Thyroid gland (tissue), 4 donors: ENCODE measurements around the gene DENND4A.
A peak's percentile ranks its signal among the peaks of the same experiment; 100 is the strongest.

Source experiments
- POLR2A ChIP-seq, 2 donors: fragments of 450-650 bp; IDR thresholded peaks; one replicate each; pipeline ENCODE4 v1.6.1; 2017; ENCODE audit warnings: antibody characterized with exemption in 2 of 2, mild to moderate bottlenecking in 2 of 2, moderate library complexity in 1 of 2
- TF ChIP-seq, protein P1 (sequence below), 6 experiments: fragments of 200-600 bp in 3 of 6; fragments of 450-650 bp in 3 of 6; sonication (generic) in 3 of 6; IDR thresholded peaks; one replicate each; pipeline ENCODE4 v1.5.1; 2016 to 2019; ENCODE audit warnings: antibody characterized with exemption in 6 of 6, mild to moderate bottlenecking in 2 of 6, inconsistent platforms in 1 of 6, moderate library complexity in 1 of 6

DNA sequence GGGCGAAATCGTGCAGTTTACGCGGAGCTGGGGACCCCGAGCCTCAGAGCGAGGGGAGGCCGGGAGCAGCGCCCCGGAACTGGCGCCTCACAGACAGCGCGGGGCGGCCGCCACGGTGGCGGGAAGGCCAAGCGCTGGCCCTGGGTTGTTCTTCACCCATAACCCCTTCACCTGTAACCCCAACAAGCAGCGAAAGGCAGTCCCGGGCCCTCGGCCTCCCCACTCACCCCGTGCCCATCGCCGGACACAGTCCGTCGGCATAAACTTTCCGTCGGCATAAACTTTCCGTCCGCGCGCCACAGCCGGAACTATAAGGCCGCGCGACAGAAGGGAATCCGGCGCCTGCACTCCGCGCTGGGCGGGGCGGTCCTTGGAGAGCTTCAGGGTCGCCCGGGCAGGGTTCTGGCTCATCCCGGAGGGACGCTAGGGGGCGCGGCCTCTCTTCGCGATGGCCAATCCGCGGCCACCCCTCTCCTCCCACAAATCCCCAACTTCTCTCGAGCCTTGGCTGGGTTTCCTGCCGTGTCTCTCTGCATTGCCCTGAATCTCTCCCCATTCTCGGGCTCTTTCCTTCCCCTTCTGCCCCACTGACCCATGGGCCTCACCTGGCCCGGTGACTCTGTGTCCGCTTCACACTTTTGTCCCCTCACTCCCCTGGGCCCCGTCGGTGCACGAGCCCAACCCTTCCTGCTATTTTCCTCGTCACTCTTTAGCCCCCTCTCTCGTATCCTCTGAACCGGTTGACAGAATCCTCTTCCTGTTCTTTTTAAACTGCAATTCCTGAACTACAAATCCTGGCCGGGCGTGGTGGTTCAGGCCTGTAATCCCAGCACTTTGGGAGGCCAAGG is 181.0 kb downstream of the DENND4A start, which contains the start of gene INTS14:
- TF ChIP-seq, protein P1, sequence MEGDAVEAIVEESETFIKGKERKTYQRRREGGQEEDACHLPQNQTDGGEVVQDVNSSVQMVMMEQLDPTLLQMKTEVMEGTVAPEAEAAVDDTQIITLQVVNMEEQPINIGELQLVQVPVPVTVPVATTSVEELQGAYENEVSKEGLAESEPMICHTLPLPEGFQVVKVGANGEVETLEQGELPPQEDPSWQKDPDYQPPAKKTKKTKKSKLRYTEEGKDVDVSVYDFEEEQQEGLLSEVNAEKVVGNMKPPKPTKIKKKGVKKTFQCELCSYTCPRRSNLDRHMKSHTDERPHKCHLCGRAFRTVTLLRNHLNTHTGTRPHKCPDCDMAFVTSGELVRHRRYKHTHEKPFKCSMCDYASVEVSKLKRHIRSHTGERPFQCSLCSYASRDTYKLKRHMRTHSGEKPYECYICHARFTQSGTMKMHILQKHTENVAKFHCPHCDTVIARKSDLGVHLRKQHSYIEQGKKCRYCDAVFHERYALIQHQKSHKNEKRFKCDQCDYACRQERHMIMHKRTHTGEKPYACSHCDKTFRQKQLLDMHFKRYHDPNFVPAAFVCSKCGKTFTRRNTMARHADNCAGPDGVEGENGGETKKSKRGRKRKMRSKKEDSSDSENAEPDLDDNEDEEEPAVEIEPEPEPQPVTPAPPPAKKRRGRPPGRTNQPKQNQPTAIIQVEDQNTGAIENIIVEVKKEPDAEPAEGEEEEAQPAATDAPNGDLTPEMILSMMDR (IDR thresholded peaks at IDR 0.05): peak in 4 of 6 experiments; percentile 35 to 65 (median 39)
- peak; percentile 9 to 77 for TF ChIP-seq POLR2A (IDR thresholded peaks at IDR 0.05)
